ENCODE data around the gene CTSD.

DNA sequence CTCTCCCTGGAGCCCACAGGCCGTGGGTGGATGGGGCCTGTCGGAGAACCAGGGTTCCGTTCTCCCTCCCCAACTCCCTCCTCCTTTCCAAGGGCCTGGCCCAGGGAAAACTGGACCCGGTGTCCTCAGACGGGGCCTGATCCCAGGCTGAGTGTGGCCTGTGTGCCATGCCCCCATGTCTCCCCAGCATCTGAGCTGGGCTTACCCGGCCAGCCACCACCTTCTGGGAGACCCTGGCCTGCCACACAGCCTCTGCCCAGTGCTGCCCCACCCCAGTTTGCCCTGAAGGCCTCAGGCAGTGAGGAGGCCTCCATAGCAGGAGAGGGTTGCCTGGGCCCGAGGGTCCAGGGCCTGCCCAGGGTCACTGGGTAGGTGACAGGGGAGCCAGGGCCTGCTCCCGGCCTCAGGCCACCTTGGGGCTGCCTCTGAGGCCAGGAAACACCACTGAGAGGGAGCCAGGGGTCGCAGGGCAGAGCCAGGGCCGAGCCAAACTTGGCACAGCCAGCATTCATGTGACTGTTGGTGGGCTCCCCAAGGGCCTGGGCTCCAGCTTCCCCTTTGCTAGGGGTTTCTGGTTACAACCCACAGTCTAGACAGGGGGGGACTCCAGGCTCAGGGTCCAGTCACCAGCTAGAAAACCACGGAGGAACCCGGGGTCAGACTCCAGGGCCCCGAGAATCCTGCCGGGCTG is 12.7 kb downstream of the CTSD start:
- TF ChIP-seq POLR2A (IDR thresholded peaks at IDR 0.05) (peak in 1 of 4 donors; percentile 25), EP300 (IDR thresholded peaks at IDR 0.05) (no peak)
- TF ChIP-seq, protein P1, sequence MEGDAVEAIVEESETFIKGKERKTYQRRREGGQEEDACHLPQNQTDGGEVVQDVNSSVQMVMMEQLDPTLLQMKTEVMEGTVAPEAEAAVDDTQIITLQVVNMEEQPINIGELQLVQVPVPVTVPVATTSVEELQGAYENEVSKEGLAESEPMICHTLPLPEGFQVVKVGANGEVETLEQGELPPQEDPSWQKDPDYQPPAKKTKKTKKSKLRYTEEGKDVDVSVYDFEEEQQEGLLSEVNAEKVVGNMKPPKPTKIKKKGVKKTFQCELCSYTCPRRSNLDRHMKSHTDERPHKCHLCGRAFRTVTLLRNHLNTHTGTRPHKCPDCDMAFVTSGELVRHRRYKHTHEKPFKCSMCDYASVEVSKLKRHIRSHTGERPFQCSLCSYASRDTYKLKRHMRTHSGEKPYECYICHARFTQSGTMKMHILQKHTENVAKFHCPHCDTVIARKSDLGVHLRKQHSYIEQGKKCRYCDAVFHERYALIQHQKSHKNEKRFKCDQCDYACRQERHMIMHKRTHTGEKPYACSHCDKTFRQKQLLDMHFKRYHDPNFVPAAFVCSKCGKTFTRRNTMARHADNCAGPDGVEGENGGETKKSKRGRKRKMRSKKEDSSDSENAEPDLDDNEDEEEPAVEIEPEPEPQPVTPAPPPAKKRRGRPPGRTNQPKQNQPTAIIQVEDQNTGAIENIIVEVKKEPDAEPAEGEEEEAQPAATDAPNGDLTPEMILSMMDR (IDR thresholded peaks at IDR 0.05): no peak
